ENCODE data around the gene ANXA10.
A peak's percentile ranks its signal among the peaks of the same experiment; 100 is the strongest.
"Not testable (repeated sequence)": the region's sequence is repeated elsewhere in the genome, so short reads cannot be mapped to it uniquely, and the experiment has no call there.

Gene ANXA10

DNA sequence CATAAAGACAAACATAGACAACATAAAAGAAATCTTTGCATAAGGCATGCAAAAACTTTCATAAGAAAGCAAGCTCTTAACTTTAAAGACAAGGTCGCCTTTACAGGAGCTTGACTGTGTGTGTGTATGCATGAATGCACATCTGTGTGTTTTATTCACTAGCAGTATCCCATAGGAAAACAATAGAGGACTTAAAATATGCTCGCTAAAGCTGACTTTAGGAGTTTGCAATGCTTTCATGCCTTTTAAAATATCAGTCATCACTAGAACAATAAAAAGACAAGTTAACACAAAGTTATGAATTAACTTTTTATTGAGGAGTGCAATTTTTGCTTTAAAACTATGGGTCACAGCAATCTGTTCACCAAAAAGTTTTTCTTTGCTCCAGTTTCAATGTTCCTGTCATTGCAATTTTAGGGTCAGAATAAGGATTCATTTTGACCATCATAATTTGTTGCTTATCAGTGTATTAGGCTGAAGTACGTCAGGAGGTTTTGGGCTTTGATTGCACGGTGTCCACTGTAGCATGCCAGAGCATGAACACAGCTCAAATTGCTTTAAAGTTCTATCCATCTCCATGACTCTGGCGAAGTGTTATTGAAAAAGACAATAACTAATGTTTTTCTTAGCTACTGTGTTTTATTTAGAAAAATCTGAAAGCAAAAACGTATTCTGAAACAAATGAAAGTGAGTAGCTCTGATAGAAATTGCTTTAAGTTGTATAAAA is 36.9 kb downstream of the ANXA10 start:
- no peak for DNase-seq (ENCODE audit: low read depth)
- TF ChIP-seq, protein P1, sequence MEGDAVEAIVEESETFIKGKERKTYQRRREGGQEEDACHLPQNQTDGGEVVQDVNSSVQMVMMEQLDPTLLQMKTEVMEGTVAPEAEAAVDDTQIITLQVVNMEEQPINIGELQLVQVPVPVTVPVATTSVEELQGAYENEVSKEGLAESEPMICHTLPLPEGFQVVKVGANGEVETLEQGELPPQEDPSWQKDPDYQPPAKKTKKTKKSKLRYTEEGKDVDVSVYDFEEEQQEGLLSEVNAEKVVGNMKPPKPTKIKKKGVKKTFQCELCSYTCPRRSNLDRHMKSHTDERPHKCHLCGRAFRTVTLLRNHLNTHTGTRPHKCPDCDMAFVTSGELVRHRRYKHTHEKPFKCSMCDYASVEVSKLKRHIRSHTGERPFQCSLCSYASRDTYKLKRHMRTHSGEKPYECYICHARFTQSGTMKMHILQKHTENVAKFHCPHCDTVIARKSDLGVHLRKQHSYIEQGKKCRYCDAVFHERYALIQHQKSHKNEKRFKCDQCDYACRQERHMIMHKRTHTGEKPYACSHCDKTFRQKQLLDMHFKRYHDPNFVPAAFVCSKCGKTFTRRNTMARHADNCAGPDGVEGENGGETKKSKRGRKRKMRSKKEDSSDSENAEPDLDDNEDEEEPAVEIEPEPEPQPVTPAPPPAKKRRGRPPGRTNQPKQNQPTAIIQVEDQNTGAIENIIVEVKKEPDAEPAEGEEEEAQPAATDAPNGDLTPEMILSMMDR (conservative IDR thresholded peaks at IDR 0.05; ENCODE audit: low read length), result no peak
- no peak overlapping the region for H3K4me3 ChIP-seq (ENCODE audit: low read length)

- no peak for DNase-seq (ENCODE audit: low read depth)
- H3K4me3 ChIP-seq (ENCODE audit: low read length), result no peak overlapping the region
- TF ChIP-seq, protein P1 (conservative IDR thresholded peaks at IDR 0.05; ENCODE audit: low read length), result no peak
Measured at GRCh38 chr4:168129802-168130201, 37.5 kb downstream of the ANXA10 start.

DNA sequence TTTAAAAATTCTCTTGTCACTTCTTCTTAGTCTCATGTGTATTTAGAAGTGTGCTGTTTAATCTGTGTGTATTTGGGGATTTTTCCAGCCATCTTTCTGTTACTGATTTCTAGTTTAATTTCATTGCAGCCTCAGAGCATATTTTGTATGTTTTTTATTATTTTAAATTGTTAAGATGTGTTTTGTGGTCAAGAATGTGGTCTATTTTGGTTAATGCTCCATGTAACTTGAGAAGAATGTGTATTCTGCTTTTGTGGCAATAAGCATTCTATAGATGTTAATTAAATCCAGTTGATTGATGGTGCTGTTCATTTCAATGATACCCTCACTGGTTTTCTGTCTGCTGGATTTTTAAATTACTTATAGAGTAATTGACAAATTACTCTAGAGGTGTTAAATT is 38.9 kb downstream of the ANXA10 start:
- TF ChIP-seq, protein P1 (conservative IDR thresholded peaks at IDR 0.05; ENCODE audit: low read length), result no peak
- DNase-seq (ENCODE audit: low read depth), result no peak
- no peak overlapping the region for H3K4me3 ChIP-seq (ENCODE audit: low read length)

DNA sequence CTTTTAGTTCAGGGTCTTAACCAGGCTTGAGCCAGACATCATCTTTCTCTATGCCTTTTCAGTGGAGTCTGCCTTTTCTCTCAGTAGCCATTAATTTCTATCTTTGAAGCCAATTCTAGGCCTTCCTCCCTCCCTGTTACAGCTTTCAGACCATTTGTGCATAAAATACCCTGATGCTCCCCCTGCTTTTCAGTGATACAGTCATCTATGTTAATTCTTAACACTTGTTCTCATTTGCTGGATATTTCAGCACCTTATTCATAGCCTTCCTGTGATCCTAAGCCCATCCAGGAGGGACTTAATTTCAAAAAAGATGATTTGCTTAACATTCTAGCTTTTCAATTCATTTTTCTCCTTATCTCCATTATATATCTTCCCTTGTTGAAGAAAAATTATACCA is 42.3 kb downstream of the ANXA10 start:
- TF ChIP-seq, protein P1 (conservative IDR thresholded peaks at IDR 0.05; ENCODE audit: low read length), result no peak

GRCh38 chr4:168135860-168136259 is 43.5 kb downstream of the ANXA10 start:
- H3K4me3 ChIP-seq (ENCODE audit: low read length); DNase-seq (ENCODE audit: low read depth): not testable (repeated sequence)

More for the DNA sequence above, 42.3 kb downstream of the ANXA10 start:
- DNase-seq (ENCODE audit: low read depth), result no peak
- H3K4me3 ChIP-seq (ENCODE audit: low read length), result no peak overlapping the region

- not testable (repeated sequence) for H3K4me3 ChIP-seq (ENCODE audit: low read length); DNase-seq (ENCODE audit: low read depth)
Measured at GRCh38 chr4:168137695-168138094, 45.4 kb downstream of the ANXA10 start.

DNA sequence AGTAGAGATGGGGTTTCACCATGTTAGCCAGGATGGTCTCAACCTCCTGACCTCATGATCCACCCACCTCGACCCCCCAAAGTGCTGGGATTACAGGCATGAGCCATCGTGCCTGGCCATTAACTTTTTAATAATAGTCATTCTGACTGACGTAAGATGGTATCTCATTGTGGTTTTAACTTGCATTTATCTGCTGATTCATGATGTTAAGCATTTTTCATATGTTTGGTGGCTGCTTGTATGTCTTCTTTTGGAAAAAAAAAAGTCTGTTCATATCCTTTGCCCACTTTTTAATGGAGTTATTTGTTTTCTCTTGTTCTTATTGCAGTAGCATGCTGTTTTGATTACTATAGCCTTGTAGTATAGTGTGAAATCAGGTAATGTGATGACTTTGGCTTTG is 45.8 kb downstream of the ANXA10 start:
- TF ChIP-seq, protein P1 (conservative IDR thresholded peaks at IDR 0.05; ENCODE audit: low read length), result no peak
- H3K4me3 ChIP-seq (ENCODE audit: low read length), result no peak overlapping the region
- peak; percentile 70 for DNase-seq (ENCODE audit: low read depth)

GRCh38 chr4:168139336-168139735 is 47.0 kb downstream of the ANXA10 start:
- TF ChIP-seq, protein P1 (conservative IDR thresholded peaks at IDR 0.05; ENCODE audit: low read length), result no peak
- H3K4me3 ChIP-seq (ENCODE audit: low read length), result no peak overlapping the region
- peak; percentile 13 for DNase-seq (ENCODE audit: low read depth)

Data from AG10803 (cell line).